Psoas muscle (tissue), 8 donors: ENCODE measurements around the gene CDHR4. TPM values are rescaled to one million over a fixed set of nuclear protein-coding genes. Genes with fewer than 3 reads are reported as not detected.

Experiments used
- ATAC-seq, 4 donors: fragments of 200-7000 bp; cut with Tn5 transposase; one replicate each; pipeline ENCODE4 v1.9.1; 2020; ENCODE audit warnings: moderate library complexity in 3 of 4, mild to moderate bottlenecking in 2 of 4
- DNase-seq, 2 donors: peaks; one replicate each; pipeline ENCODE4 v3.0.0-alpha.2; 2020
- H3K27ac ChIP-seq: fragments of 200-600 bp; one replicate; pipeline ENCODE4 v1.8.0; 2022
- H3K27me3 ChIP-seq, 3 donors: fragments of 200-600 bp in 1 of 3; one replicate each; pipeline versions ENCODE4 v1.6.1 to v1.8.0; 2013 to 2022; ENCODE audit warnings: low read length in 2 of 3, mild to moderate bottlenecking in 2 of 3, moderate library complexity in 1 of 3; ENCODE audit not compliant: insufficient read depth in 3 of 3
- H3K36me3 ChIP-seq, 2 donors: fragments of 200-600 bp in 1 of 2; one replicate each; pipeline versions ENCODE4 v1.6.1 to v1.8.0; 2013 to 2022; ENCODE audit warnings: low read depth in 1 of 2, mild to moderate bottlenecking in 1 of 2, moderate library complexity in 1 of 2; ENCODE audit not compliant: insufficient read depth in 1 of 2
- H3K4me1 ChIP-seq: fragments of 200-600 bp; one replicate; pipeline ENCODE4 v1.8.0; 2022
- H3K4me3 ChIP-seq: fragments of 200-600 bp; one replicate; pipeline ENCODE4 v1.8.0; 2022; ENCODE audit warnings: mild to moderate bottlenecking
- H3K9me3 ChIP-seq: fragments of 200-600 bp; one replicate; pipeline ENCODE4 v1.8.0; 2022
- WGBS, 3 donors: extraction: QIAGEN DNeasy Blood & Tissue Kit; methylation state at CpG; one replicate each; pipeline versions ENCODE4 v1.1.6 to v1.1.7; 2013; 5-methylcytosine and 5-hydroxymethylcytosine counted together
- intact Hi-C, 2 donors: fragments of 100-400 bp; cut with DNase I; formaldehyde crosslinking; loops; one replicate each; pipeline versions ENCODE4 v1.11.0 to v1.14.2; 2022
- polyA plus RNA-seq, 3 donors: library from polyadenylated mRNA; stranded (reverse); fragments of 200-250 nt; gene quantifications; one replicate each; pipeline ENCODE4 v1.2.3, GENCODE V29; 2013
- total RNA-seq, 4 donors: library from RNA; stranded (reverse); fragmentation: NEBNext Ultra II Directional in 2 of 4; extraction: Animal tissue kit (Norgen Biotek cat#: 25700) in 2 of 4; gene quantifications; one replicate each; pipeline versions ENCODE4 v1.2.1 to v1.2.4, GENCODE V29; 2021 to 2023
- TF ChIP-seq, protein P1 (sequence below): fragments of 200-600 bp; IDR thresholded peaks from one replicate; pipeline ENCODE4 v1.8.0; 2022; ENCODE audit warnings: antibody characterized with exemption
- donor health status: healthy with polysubstance abuse.
- donor health status: DM: no; HTN: no; CAD: no; lungs with moderate emphysema.
- donor health status: Bipolar disorder and iron deficiency.
- donor health status: healthy.
- donor health status: DM: yes; HTN: yes; CAD: no.
- donor health status: DM: no; HTN: no; CAD: no.
- donor health status: DM: no; HTN: no; CAD: no.
- donor health status: DM: yes; HTN: yes; CAD: no.

The CDHR4 gene
- total and polyA plus RNA-seq, 7 donors, result 0.03 to 0.28 TPM; not detected in 5

DNA sequence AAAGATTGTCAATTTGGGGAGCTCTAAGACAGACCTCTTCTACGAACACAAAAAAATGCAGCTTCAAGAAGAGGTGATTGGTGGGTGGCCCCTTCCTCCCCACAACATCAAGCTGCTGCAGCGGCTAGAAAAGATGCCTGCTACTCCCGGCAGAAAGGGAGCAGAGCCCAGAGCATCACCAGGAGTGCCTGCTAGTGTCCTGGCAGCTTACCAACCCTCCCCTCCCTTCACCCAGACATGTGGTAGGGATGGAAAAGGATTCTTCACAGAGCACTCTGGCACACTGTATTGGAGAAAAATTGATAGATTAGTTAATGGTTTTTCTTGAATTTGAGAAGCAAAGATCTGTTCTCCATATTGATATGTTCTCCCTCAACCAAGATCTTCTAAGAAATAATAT is 24.1 kb downstream of the CDHR4 start:
- intact Hi-C loops, result no loop called here
- DNase-seq, result no peak
- Histone ChIP-seq H3K27me3 (no peaks in the 10 kb centered on the region), H3K4me1 (peaks cover 9% of the 10 kb centered on the region), H3K4me3 (no peak overlapping the region), H3K36me3 (peaks cover 0 to 18% of the 10 kb centered on the region in 2 donors), H3K9me3 (no peaks in the 10 kb centered on the region), H3K27ac (no peak overlapping the region)
- ATAC-seq, result no peak
- WGBS, 3 donors, result 25 to 50% (median 49%) methylated on average over 3 of the region's 3 CpGs
- TF ChIP-seq, protein P1, sequence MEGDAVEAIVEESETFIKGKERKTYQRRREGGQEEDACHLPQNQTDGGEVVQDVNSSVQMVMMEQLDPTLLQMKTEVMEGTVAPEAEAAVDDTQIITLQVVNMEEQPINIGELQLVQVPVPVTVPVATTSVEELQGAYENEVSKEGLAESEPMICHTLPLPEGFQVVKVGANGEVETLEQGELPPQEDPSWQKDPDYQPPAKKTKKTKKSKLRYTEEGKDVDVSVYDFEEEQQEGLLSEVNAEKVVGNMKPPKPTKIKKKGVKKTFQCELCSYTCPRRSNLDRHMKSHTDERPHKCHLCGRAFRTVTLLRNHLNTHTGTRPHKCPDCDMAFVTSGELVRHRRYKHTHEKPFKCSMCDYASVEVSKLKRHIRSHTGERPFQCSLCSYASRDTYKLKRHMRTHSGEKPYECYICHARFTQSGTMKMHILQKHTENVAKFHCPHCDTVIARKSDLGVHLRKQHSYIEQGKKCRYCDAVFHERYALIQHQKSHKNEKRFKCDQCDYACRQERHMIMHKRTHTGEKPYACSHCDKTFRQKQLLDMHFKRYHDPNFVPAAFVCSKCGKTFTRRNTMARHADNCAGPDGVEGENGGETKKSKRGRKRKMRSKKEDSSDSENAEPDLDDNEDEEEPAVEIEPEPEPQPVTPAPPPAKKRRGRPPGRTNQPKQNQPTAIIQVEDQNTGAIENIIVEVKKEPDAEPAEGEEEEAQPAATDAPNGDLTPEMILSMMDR, result no peak

- H3K9me3 ChIP-seq, result no peaks in the 10 kb centered on the region
These were observed 27.0 kb downstream of the CDHR4 start for GRCh38 chr3:49772703-49773102.

DNA sequence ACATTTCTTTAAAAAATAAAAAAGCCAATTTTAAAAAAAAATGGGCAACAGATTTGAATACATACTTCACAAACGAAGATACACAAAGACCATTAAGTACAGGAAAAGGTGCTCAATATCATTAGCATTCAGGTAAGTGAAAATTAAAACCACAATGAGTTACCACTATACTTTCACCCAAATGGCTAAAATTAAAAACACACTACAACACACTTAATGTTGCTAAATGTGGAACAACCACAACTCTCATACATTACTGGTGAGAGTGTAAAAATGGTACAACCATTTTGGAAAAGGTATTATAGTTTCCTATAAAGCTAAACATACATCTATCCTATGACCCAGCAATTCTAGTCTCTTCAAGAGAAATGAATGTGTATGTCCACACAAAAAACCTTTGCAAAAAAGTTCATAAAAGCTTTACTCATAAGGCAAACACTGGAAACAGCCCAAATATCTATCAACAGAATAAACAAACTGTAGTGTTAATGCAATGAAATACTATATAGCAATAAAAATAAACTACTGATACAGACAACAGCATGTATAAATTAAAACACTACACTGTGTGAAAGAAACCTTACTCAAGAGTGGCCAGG is 28.2 kb downstream of the CDHR4 start:
- no peak overlapping the region for H3K4me3 ChIP-seq
- no peaks in the 10 kb centered on the region for H3K27me3 ChIP-seq
- H3K27ac ChIP-seq, result no peak overlapping the region
- TF ChIP-seq, protein P1, result no peak
- intact Hi-C loops, result no loop called here
- DNase-seq (no peak), ATAC-seq (no peak)
- H3K9me3 ChIP-seq, result no peaks in the 10 kb centered on the region
- peaks cover 0 to 12% of the 10 kb centered on the region in 2 donors for H3K36me3 ChIP-seq
- 79 to 94% (median 83%) methylated on average over 1 of the region's 1 CpG for WGBS, 3 donors
- H3K4me1 ChIP-seq, result peaks cover 7% of the 10 kb centered on the region

More at GRCh38 chr3:49772703-49773102, 27.0 kb downstream of the CDHR4 start:
- intact Hi-C loops, result no loop called here
- no peak for ATAC-seq
- no peak for DNase-seq
- TF ChIP-seq, protein P1, result no peak
- H3K27me3 ChIP-seq, result no peaks in the 10 kb centered on the region
- no peak overlapping the region for H3K4me3 ChIP-seq
- WGBS, 3 donors, result 95 to 100% (median 97%) methylated on average over 2 of the region's 2 CpGs
- peaks cover 7% of the 10 kb centered on the region for H3K4me1 ChIP-seq
- peaks cover 0 to 24% of the 10 kb centered on the region in 2 donors for H3K36me3 ChIP-seq
- H3K27ac ChIP-seq, result no peak overlapping the region

GRCh38 chr3:49769926-49770325 is 29.7 kb downstream of the CDHR4 start:
- peaks cover 7% of the 10 kb centered on the region for H3K4me1 ChIP-seq
- no peak for ATAC-seq
- H3K9me3 ChIP-seq, result no peaks in the 10 kb centered on the region
- H3K27ac ChIP-seq, result no peak overlapping the region
- DNase-seq, result no peak
- H3K36me3 ChIP-seq, result peaks cover 0 to 12% of the 10 kb centered on the region in 2 donors
- H3K4me3 ChIP-seq, result no peak overlapping the region
- no peaks in the 10 kb centered on the region for H3K27me3 ChIP-seq
- intact Hi-C loops, result no loop called here
- TF ChIP-seq, protein P1, result no peak

- DNase-seq, result no peak
- ATAC-seq, result no peak
- 92 to 95% (median 93%) methylated on average over 3 of the region's 3 CpGs for WGBS, 3 donors
- Histone ChIP-seq H3K27me3 (no peaks in the 10 kb centered on the region), H3K27ac (no peak overlapping the region), H3K9me3 (no peaks in the 10 kb centered on the region), H3K4me1 (peaks cover 4% of the 10 kb centered on the region), H3K4me3 (no peak overlapping the region), H3K36me3 (peaks cover 0 to 12% of the 10 kb centered on the region in 2 donors)
- TF ChIP-seq, protein P1, result no peak
- intact Hi-C loops, result no loop called here
These were observed 30.3 kb downstream of the CDHR4 start for GRCh38 chr3:49769286-49769915.
